HepG2 (cell line): ENCODE measurements around the gene NT5C. TPM values are rescaled to one million over a fixed set of nuclear protein-coding genes. Genes with fewer than 3 reads are reported as not detected.

Source experiments
- ERF ChIP-seq: IDR thresholded peaks from 2 replicates; pipeline ENCODE4 v1.6.1; 2018; ENCODE audit warnings: missing biosample characterization, missing genetic modification reagents
- FOSL1 ChIP-seq: sonication (generic); formaldehyde crosslinking; IDR thresholded peaks from 2 replicates; pipeline ENCODE4 v1.9.0; 2021; ENCODE audit warnings: missing genetic modification reagents, borderline replicate concordance
- FOXA1 ChIP-seq, 2 experiments: fragments of 450-650 bp in 1 of 2; sonication (generic) in 1 of 2; formaldehyde crosslinking in 1 of 2; IDR thresholded peaks; 2 replicates each; pipeline versions ENCODE4 v1.4.0 to v1.6.1; 2016 to 2020; ENCODE audit warnings: missing genetic modification reagents in 1 of 2
- HOXA3 ChIP-seq: sonication (generic); formaldehyde crosslinking; IDR thresholded peaks from 2 replicates; pipeline ENCODE4 v1.5.0; 2020; ENCODE audit warnings: missing genetic modification reagents
- UBTF ChIP-seq: sonication (generic); formaldehyde crosslinking; IDR thresholded peaks from 2 replicates; pipeline ENCODE4 v1.4.0; 2020; ENCODE audit warnings: mild to moderate bottlenecking, missing genetic modification reagents
- ZBTB37 ChIP-seq: sonication (generic); formaldehyde crosslinking; IDR thresholded peaks from 2 replicates; pipeline ENCODE4 v1.4.0; 2020; ENCODE audit warnings: mild to moderate bottlenecking, missing genetic modification reagents
- ZBTB4 ChIP-seq: sonication (generic); formaldehyde crosslinking; IDR thresholded peaks from 2 replicates; pipeline ENCODE4 v1.4.0; 2020; ENCODE audit warnings: missing genetic modification reagents, mild to moderate bottlenecking, borderline replicate concordance
- ZNF609 ChIP-seq: sonication (generic); formaldehyde crosslinking; IDR thresholded peaks from 2 replicates; pipeline ENCODE4 v1.4.0; 2020; ENCODE audit warnings: mild to moderate bottlenecking, missing genetic modification reagents, borderline replicate concordance
- ZNF639 ChIP-seq: conservative IDR thresholded peaks from 2 replicates; pipeline ENCODE4 v1.6.1; 2018; ENCODE audit warnings: missing genetic modification reagents
- ZNF784 ChIP-seq: sonication (generic); formaldehyde crosslinking; IDR thresholded peaks from 2 replicates; pipeline ENCODE4 v1.5.1; 2020; ENCODE audit warnings: missing genetic modification reagents, mild to moderate bottlenecking, borderline replicate concordance
- ZNF788 ChIP-seq: sonication (generic); formaldehyde crosslinking; IDR thresholded peaks from 2 replicates; pipeline ENCODE4 v1.5.0; 2020; ENCODE audit warnings: mild to moderate bottlenecking, missing genetic modification reagents, borderline replicate concordance
- polyA plus RNA-seq, 8 experiments: library from polyadenylated mRNA; depleted of rRNA in 3 of 8; stranded (reverse) in 7 of 8; unstranded in 1 of 8; fragments of >200 nt; fragmentation: Illumina TruSeq in 4 of 8; extraction: Trizol in 4 of 8; gene quantifications; 2 replicates each; pipeline versions ENCODE4 v1.2.1 to v1.2.3, GENCODE V29; 2011 to 2016; ENCODE audit warnings: low read depth in 4 of 8, missing spikeins in 1 of 8, mixed read lengths in 1 of 8; ENCODE audit not compliant: insufficient read depth in 1 of 8
- total RNA-seq, 5 experiments: library from RNA; depleted of rRNA; stranded (reverse); fragments of >200 nt; fragmentation: Illumina TruSeq; extraction: Trizol; gene quantifications; 2 replicates each; pipeline ENCODE4 v1.2.3, GENCODE V29; 2016; ENCODE audit warnings: low read depth in 1 of 5

The NT5C gene
- total and polyA plus RNA-seq, 2 of the 13 experiments (the other 11 are each of a cell fraction or from before 2014, with no cell fraction given), result 42.8 to 48.6 TPM

- peak; percentile 32; the same call in 1 of the 2 replicates for TF ChIP-seq ZNF609 (CRISPR knock-in tag)
- 0 out of 2 replicates have a peak, but pooled peaks have one; percentile 32 for TF ChIP-seq ZNF639 (CRISPR knock-in tag)
- 0 out of 2 replicates have a peak, but pooled peaks have one; percentile 30 for TF ChIP-seq ZBTB4 (CRISPR knock-in tag)
- peak; percentile 44; the same call in 1 of the 2 replicates for TF ChIP-seq FOSL1 (CRISPR knock-in tag)
- peak; percentile 43 for TF ChIP-seq ZNF788
- TF ChIP-seq ZBTB37 (CRISPR knock-in tag), result peak; percentile 58; the same call in 1 of the 2 replicates
- TF ChIP-seq HOXA3 (CRISPR knock-in tag), result peak; percentile 46; the same call in 1 of the 2 replicates
- peak; percentile 50; the same call in 1 of the 2 replicates for TF ChIP-seq ERF (CRISPR knock-in tag)
- no peak for TF ChIP-seq FOXA1 (IDR thresholded peaks at IDR 0.05)
- TF ChIP-seq FOXA1 (CRISPR knock-in tag; IDR thresholded peaks at IDR 0.05), result 0 out of 2 replicates have a peak, but pooled peaks have one; percentile 5
- 0 out of 2 replicates have a peak, but pooled peaks have one; percentile 20 for TF ChIP-seq ZNF784 (CRISPR knock-in tag)
- peak; percentile 72; the same call in 1 of the 2 replicates for TF ChIP-seq UBTF
These were observed 42.8 kb downstream of the NT5C start (continued) for GRCh38 chr17:75088465-75089417.
